ENCODE data around the gene ATOH7.
"Not testable (repeated sequence)": the region's sequence is repeated elsewhere in the genome, so short reads cannot be mapped to it uniquely, and the experiment has no call there.

Gene ATOH7

DNA sequence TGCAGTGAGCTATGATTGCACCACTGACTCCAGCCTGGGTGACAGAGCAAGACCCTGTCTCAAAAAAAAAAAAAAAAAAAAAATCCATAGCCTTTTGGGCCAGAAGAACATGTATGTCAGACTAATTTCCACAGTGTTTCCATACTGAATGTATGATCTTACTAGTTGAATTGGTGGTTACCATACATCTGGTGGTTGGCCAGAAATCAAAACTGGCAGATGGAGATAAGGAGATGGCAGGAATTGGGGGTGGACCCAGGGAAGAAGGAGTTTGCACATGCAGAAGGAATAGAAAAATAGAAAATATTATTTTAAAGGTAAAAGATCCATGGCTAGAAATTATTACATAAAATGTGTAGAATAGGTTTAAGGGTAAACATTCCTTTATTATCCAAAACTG is 3.7 kb upstream of the ATOH7 start:
- DNase-seq: no peak

DNA sequence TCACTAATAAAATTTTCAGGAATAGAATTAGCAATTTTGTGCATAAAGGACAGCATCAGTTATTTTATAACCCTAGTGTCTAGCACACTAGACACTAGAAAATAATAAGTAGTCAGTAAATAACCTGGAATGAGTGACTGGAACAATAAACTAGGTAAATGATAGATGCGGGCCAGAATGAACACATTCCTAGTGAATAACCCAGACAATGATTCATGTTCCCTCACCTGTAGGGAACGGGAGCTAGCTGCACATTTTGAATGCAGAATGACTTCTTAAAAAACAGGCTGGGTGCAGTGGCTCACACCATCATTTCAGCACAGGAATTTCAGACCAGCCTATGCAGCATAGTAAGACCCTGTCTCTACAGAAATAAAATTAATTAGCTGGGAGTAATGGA is 3.2 kb upstream of the ATOH7 start:
- DNase-seq: no peak

DNA sequence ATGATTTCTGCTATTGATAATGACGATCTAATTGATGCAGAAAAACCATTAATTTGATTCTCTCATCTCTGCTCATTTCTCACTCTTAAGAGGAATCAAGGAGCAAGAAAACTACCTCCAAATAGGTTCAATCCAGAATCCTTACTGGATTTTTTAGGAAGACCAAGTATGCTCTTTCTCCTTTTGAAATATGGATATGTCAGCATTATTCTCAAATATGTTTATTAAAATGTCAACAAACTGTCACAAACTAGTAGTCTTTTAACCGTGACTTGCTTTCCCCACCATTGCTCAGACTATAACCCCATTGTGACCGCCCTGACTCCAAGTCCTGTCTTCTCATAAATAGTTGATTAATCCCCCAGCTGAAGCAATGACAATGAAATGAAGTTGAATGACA is 1.1 kb upstream of the ATOH7 start:
- no peak for DNase-seq

DNA sequence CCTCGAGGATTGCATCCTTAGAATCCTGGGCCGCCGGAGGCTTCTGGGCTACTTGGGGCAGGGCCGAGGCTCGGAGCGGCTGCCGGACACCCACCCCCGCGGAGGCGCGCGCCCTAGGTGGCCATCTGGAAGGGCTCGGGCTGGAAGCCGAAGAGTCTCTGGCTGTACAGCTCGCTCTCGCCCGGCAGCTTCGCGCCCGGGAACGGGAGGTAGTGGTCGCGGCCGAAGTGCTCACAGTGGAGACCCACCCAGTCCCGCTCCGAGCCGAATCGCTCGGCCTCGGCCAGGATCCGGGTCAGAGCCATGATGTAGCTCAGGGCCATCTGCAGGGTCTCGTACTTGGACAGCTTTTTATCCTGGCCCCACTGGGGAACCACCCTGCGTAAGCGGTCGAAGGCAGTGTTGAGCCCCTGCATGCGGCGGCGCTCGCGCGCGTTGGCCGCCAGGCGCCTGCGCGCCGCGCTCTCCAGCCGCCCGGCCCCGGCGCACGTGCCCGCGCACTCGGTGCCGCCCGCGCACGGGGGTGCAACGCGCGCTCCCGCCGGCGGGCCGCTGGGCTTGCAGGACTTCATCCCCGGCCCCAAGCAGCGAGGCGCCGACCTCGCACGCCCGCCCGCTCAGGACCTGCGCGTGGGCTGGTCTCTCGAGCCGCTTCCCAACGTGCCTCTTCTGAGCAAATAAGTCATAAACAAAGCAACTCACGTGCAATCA is 652 bp downstream of the ATOH7 start:
- DNase-seq: peak; percentile 2

DNA sequence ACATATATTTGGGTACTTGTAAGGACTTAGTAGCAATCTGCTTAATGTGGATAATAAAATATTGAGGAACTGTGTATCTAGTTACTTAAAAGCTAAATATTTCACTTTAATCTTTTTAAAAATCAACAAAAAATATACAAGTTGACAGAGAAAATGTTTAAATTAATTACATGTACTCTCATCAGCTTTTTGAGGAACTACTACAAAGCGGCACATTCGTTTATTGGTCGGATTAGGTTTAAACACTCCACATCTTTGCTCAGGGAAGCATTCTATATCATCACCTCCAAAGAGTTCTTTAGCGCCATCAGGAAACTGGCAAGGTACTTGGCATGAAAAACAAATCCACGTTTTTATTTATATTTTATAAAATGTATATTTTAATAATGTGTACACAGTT is 1.6 kb downstream of the ATOH7 start:
- no peak for DNase-seq

DNA sequence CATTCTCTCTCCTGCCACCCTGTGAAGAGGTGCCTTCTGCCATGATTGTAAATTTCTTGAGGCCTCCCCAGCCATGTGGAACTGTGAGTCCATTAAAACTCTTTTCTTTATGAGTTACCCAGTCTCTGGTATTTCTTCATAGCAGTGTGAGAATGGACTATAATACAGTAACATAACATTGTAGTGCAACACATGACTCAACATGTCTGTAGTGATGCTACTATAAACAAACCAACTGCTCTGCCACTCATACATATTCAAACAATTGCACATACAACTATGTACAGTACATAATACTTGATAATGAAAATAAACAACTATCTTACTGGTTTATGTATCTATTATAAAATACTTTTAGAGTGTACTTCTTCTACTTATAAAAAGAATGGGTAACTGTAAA is 7.1 kb downstream of the ATOH7 start:
- DNase-seq: no peak

DNA sequence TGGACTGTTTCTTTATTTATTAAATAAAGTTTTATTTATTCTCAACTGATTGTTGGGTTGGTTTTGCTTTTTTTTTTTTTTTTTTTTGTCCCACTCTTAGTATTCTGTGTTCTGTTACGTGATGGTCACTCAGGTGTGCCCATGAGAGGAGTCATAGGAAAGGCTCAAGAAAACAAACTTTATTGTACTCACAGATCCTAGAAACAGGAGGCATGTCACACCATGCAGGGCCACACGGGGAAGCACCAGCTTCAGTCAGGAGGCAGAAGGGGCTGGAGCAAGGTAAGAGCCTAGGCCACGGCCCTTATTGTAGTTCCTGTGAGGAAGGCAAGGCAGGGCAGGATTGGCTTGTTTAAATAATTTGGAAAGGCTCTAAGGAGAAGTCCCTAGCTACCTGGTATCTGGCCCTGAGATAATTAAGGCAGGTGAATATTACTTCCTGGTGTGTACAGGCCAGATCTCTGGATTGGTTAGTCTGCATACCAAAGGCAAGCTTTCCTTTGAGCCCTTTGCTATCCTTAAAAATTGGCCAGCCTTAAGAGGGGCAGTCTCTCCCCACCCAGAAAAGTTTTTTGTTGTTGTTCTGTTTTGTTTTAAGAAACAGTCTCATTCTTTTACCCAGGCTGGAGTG is 8.3 kb downstream of the ATOH7 start:
- DNase-seq: no peak

DNA sequence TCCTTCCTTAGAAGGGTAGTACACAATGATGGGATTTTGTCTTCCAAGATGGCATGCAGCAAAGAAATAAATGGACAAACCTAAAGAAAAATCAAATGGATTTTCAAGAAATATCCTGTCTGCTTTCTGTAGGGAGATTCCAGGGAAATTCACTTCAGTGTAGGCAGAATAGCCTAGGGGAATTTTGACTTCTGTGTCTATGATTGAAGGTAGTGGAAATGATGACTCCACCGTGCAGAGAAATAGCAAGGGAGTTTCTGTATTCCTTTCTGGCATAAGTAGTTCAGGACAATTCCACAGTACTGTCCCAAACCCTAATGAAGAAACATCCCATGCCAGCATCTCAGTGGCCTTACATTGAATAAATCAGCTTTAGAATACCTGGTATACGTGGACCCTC is 9.5 kb downstream of the ATOH7 start:
- DNase-seq: no peak

DNA sequence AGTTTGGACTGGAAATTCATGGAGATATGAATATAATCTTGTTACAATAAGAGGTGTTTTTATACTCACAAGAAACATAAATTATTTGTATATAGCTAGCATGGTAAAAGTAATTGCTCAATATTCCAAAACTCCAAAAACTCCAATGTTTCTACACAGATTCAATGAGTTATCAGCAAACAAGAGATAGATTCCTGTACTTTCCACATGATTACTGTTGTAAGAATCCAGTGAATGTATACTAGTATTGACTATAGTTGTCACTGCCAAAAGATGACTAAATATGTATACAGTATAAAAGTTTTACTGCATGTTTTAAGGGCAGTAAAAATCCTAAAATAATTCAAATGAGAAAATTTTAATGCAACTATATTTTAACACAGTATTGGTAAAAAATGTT is 10.7 kb downstream of the ATOH7 start:
- no peak for DNase-seq

DNA sequence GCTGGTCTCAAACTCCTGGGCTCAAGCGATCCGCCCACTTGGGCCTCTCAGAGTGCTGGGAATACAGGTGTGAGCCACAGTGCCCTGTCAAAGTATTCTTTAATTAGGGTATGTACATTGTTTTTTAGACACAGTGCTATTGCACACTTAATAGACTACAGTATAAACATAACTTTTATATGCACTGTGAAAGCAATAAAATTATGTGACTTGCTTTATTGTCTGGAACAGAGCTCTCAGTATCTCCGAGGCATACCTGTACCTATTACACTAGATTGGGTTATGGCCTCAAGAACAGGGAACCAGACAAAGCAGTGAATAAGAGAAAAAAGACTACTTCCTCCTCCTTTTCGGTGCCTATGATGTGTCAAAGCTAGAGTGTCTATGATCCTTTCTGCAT is 13.1 kb downstream of the ATOH7 start:
- no peak for DNase-seq

DNA sequence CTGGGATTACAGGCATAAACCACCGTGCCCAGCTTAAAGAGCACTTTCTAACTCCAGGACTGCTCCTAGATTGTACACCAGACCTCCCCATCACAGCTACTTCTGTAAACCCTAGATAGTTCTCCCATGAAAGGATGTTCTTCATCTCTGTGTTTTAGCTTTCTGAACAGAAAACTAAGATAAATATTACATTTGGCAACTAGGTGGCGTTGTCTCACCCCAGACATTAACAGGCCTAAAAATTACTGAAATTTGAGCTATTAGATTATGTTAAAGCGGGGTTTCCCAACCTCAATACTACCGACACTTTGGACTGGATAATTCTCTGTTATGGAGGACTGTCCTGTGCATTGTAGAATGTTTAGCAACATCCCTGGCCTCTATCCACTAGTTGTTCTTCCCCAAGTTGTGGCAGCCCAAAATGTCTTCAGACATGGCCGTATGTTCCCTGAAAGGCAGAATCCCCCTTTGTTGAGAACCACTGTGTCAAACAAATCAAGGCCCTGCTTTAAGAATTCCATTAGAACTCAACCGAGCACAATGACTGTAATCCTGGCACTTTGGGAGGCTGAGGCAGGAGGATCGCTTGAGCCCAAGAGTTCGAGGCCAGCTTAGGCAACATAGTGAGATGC is 19.1 kb downstream of the ATOH7 start:
- peak; percentile 33 for DNase-seq

DNA sequence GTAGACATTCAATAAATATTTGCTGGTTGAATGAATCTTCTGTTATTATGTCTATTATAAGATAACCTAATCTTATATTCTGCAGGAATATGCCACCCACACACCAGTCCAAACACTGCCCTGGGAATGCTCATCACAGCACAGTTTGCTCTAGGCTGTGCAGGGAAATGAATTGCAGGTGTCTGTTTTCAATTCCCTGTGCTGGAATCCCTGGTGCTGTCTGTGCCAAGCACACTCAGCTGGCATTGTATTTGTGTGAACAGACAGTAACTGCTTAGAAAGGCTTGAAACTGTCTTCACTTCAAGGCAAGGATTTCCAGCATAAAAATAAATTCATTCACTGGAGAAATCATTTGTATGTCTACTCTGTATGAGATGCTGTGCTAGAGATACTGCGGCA is 20.2 kb downstream of the ATOH7 start:
- DNase-seq: no peak

DNA sequence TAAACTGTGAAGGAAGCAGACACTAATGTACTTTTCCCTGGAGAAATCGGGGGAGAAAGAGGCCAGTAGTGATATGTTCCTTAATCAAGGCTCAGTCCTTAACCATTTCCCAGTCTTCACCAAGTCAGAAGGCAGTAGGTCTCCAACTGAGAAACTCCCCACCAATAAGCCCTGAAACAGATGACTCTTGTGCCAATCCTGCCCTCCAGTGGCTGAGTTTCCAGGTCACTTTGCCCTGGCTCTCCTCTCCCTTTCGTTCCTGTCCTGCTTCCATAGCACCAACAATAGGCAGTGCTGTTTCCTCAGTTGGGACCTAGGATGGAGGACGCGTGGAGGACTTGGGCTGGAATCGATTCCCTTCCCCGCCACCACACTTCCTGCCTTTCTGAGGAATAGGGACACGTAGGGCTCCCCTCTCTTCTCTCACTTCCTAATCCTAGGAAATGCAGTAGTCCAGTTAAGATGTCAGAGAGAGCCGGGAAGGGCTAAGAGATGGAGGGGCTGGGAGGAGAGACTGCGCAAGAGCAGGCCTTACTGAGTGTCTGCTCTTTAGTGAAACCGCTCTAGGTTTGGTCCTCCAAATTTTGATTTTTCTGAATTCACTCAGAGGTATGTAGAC is 23.4 kb downstream of the ATOH7 start:
- no peak for DNase-seq

DNA sequence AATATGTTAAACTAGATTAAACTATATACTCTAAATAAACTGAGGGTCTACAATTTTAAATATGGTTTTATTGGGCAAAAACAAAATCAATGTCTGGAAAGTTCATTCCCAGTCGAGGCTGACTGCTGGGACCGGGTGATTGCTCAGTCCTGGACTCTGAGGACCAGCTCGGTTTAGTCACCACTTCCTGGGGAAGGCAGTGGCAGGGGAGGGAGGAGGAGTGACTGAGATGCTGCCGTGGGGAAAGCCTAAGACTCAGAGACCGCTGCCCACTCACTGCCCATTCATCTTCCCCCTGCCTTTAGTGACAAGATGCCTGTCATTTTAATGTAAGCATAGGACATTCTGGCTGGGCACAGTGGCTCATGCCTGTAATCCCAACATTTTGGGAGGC is 29.0 kb downstream of the ATOH7 start:
- DNase-seq: no peak

DNA sequence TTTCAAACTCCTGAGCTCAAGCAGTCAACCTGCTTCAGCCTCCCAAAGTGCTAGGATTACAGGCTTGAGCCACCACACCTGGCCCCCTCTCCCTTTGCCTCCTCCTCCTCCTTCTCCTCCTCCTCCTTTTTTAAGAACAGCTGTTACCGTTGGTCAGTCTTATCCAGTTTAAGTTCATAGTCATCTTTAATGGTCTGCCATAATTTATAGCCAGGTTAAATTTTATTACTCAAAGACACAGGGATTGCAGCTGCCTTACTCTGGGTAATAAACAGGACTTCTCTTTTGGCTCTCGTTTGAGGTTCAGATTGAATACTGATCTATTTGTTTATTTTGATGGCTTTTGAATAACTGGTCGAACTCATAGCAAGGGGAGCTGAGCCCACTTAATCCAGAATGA is 35.2 kb downstream of the ATOH7 start:
- no peak for DNase-seq

DNA sequence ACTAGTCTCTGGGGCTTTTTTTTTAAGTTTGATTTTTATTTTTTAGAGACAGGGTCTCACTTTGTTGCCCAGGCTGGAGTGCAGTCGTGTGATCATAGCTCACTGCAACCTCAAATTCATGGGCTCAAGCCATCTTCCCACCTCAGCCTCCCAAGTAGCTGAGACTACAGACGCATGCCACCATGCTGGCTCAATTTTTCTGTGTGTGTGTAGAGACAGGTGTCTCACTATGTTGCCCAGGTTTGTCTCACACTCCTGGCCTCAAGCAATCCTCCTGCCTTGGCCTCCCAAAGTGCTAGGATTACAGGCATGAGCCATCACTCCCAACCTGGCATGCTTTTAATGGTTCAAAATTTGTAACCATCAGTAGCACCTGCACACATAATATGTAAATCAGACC is 36.1 kb downstream of the ATOH7 start:
- not testable (repeated sequence) for DNase-seq

DNA sequence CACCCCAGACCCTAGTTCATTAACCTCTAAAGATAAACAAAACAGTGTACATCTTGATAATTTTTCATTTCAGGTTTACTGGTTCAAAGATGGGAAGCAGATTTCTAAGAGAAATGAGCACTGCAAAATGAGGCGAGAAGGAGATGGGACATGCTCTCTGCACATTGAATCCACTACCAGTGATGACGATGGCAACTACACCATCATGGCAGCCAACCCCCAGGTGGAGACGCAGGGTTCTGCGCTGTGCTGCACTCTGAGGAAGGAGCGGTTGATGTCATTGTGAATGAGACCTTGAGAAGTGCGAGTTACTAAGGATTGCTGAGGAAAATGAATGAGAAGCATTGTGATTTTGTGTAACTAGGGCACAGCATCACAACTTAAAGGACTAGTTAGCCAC is 37.6 kb downstream of the ATOH7 start:
- DNase-seq: no peak

DNA sequence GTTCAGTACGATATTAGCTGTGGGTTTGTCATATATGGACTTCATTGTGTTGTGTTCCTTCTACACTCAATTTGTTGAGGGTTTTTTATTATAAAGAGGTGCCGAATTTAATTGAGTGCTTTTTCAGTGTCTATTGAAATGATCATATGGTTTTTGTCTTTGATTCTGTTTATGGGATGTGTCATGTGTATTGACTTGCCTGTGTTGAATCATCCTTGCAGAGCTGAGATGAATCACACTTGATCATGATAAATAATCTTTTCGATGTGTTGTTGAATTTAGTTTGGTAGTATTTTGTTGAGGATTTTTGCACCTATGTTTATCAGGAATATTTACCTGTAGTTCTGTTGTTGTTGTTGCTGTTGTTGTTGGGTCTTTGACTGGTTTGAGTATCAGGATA is 39.8 kb downstream of the ATOH7 start:
- no peak for DNase-seq

DNA sequence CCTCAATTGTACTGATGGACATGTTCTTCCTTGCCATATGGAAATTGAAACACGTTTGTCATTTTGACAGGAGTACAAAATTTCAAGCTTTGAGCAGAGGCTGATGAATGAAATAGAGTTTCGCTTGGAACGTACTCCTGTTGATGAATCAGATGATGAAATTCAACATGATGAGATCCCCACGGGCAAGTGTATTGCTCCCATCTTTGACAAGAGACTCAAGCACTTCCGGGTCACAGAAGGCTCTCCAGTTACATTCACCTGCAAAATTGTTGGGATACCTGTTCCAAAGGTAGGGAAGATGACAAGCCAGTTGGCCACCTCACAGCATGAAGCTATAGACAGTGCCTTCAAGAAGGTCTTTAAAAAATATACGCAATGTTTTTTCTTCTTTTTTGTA is 43.1 kb downstream of the ATOH7 start:
- DNase-seq: no peak

DNA sequence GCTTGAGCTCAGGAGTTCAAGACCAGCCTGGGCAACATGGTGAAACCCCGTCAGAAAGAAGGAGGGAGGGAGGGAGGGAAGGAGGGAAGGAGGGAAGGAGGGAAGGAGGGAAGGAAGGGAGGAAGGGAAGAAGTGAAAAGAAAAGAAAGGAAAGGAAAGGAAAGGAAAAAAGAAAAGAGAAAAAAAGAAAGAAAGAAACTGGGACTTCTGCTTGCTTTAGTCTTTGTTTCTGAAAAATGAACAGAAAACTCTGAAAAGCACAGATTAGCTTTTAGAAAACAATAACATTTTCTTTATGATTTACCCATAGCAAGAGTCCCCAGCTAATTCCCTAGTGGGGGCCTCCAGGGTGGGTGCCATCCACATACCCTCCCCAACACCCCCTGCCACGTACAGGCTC is 46.8 kb downstream of the ATOH7 start:
- no peak for DNase-seq

DNA sequence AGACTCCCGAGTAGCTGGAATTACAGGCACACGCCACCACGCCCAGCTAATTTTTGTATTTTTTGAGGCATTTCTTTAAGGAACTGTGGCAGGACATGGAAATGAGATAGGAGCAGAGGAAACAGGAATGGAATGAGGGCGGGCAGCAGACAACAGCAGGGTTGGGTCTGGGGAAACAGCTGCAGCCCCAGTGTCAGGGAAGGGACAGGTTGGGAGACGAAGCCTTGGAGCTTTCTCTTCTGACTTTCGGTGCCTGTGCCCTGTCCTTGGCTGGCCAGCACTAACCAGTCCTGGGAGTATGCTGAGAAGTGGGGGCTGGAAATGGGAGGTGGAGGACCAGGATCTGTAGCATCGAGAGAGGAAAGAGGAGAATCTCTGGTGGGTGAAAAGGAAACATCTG is 47.4 kb downstream of the ATOH7 start:
- DNase-seq: no peak

All from CD4-positive, alpha-beta T cell treated with Interleukin-21 for 1 hour (primary cell).